Measurements from ENCODE around the gene ZNRF3.

DNA sequence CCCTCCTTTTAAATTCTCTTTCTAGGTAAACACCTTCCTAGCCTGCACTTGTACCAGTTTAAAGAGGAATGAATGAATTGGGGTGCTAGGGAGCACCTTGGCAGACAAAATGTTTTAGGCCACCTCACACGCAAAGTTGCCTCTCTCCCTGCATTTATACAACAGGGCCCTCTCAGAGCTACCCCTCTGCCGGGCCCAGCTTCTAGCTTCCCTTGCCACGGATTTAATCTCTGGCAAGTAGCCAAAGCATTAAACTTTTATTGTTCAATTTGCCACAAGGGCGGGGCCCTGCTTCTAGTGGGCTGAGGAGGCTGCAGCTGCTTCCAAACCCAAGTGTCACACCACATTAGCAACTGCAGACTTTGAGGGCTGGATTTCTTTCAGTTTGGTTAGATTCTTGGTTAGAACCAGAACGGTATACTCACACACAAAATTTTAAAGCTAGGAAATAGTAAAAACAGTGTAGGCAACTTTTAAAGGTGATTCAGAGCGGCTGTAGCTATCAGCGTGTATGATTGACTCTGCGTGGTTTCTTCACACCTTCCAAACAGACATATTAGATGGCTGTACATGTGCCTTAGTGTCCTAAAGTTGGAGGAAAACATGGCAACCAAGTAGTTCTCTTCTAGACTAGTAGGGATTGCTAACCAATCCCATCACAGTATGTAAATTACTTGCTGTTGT lies 196.0 kb downstream of the ZNRF3 start:
- TF ChIP-seq POLR2A (IDR thresholded peaks at IDR 0.05) = no peak
- TF ChIP-seq CTCF (IDR thresholded peaks at IDR 0.05) = no peak
